IMR-90 (cell line): ENCODE data around the gene COL1A1. TPM values are rescaled to one million over a fixed set of nuclear protein-coding genes. Genes with fewer than 3 reads are reported as not detected.

ENCODE experiments used
- ATAC-seq: fragments of 200-7000 bp; cut with Tn5 transposase; 2 replicates; pipeline ENCODE4 v1.9.1; 2020; ENCODE audit warnings: low read depth, mild to moderate bottlenecking, moderate library complexity
- BruUV-seq: library from RNA; stranded (reverse); fragments of 400-500 nt; replicated peaks from 2 replicates; lab custom pipeline; 2021; lab: Mats Ljungman, UMichigan
- CTCF ChIA-PET: fragments of 300-600 bp; formaldehyde crosslinking; extraction: SDS; loops from one replicate; lab custom pipeline; 2021; ENCODE audit warnings: antibody characterized with exemption; lab: Yijun Ruan, JAX
- POLR2A ChIA-PET: fragments of 300-600 bp; sonication (Branson Sonifier 250); formaldehyde crosslinking; loops from one replicate; lab custom pipeline; 2022; ENCODE audit warnings: antibody characterized with exemption; ENCODE audit not compliant: unreplicated experiment; lab: Charles Lee
- DNase-seq: peaks from one replicate; pipeline ENCODE4 v3.0.0; 2013
- H2AFZ ChIP-seq: replicated peaks from 2 replicates; pipeline ENCODE3; 2013; ENCODE audit warnings: low read length, mild to moderate bottlenecking; ENCODE audit not compliant: poor library complexity
- H2AK5ac ChIP-seq: 2 replicates; pipeline ENCODE4 v1.6.1; 2013; ENCODE audit warnings: low read depth, low read length, inconsistent platforms
- H2AK9ac ChIP-seq: replicated peaks from 2 replicates; pipeline ENCODE3; 2013; ENCODE audit warnings: mild to moderate bottlenecking, low read depth, low read length, moderate library complexity; ENCODE audit not compliant: poor library complexity
- H2BK120ac ChIP-seq: 2 replicates; pipeline ENCODE4 v1.6.1; 2013; ENCODE audit warnings: low read depth, low read length, inconsistent platforms
- H2BK15ac ChIP-seq: 3 replicates; pipeline ENCODE4 v1.6.1; 2013; ENCODE audit warnings: low read depth, low read length, inconsistent platforms
- H2BK20ac ChIP-seq: 2 replicates; pipeline ENCODE4 v1.6.1; 2013; ENCODE audit warnings: low read depth, mild to moderate bottlenecking, inconsistent platforms, low read length, moderate library complexity
- H2BK5ac ChIP-seq: 2 replicates; pipeline ENCODE4 v1.6.1; 2013; ENCODE audit warnings: mild to moderate bottlenecking, low read depth, low read length, inconsistent platforms; ENCODE audit not compliant: poor library complexity, severe bottlenecking
- H3K14ac ChIP-seq: replicated peaks from 2 replicates; pipeline ENCODE4 v1.6.1; 2013; ENCODE audit warnings: low read depth, low read length, inconsistent platforms
- H3K18ac ChIP-seq: 2 replicates; pipeline ENCODE4 v1.6.1; 2013; ENCODE audit warnings: low read depth, low read length, control low read depth
- H3K23ac ChIP-seq: 2 replicates; pipeline ENCODE4 v1.6.1; 2013; ENCODE audit warnings: low read depth, low read length, inconsistent platforms
- H3K27ac ChIP-seq: 2 replicates; pipeline ENCODE4 v1.5.1; 2013; ENCODE audit warnings: mild to moderate bottlenecking, control low read depth, low read length; ENCODE audit not compliant: insufficient read depth
- H3K27me3 ChIP-seq: 2 replicates; pipeline ENCODE4 v1.6.1; 2013; ENCODE audit warnings: low read length; ENCODE audit not compliant: control insufficient read depth, insufficient read depth
- H3K36me3 ChIP-seq: 2 replicates; pipeline ENCODE4 v1.6.1; 2013; ENCODE audit warnings: low read length, mixed read lengths; ENCODE audit not compliant: control insufficient read depth, insufficient read depth
- H3K4ac ChIP-seq: 2 replicates; pipeline ENCODE4 v1.6.1; 2013; ENCODE audit warnings: low read depth, low read length, inconsistent platforms
- H3K4me1 ChIP-seq: 2 replicates; pipeline ENCODE4 v1.6.1; 2013; ENCODE audit warnings: low read length, mixed read lengths; ENCODE audit not compliant: control insufficient read depth, insufficient read depth
- H3K4me2 ChIP-seq: 2 replicates; pipeline ENCODE4 v1.6.1; 2013; ENCODE audit warnings: low read depth, mild to moderate bottlenecking, control low read depth, low read length, moderate library complexity
- H3K4me3 ChIP-seq: 2 replicates; pipeline ENCODE4 v1.5.1; 2013; ENCODE audit warnings: low read depth, mild to moderate bottlenecking, control low read depth, low read length, moderate library complexity; ENCODE audit not compliant: insufficient read depth
- H3K56ac ChIP-seq: 2 replicates; pipeline ENCODE4 v1.6.1; 2013; ENCODE audit warnings: low read length, inconsistent platforms; ENCODE audit not compliant: insufficient read depth; ENCODE audit errors: extremely low read depth
- H3K79me1 ChIP-seq, 2 experiments: 2 replicates each; pipeline ENCODE4 v1.6.1; 2013; ENCODE audit warnings: low read length in 2 of 2, inconsistent platforms in 1 of 2, low read depth in 1 of 2
- H3K9ac ChIP-seq: 2 replicates; pipeline ENCODE4 v1.6.1; 2013; ENCODE audit warnings: low read depth, low read length, control low read depth
- H3K9me1 ChIP-seq: 2 replicates; pipeline ENCODE4 v1.6.1; 2013; ENCODE audit warnings: low read length, inconsistent platforms; ENCODE audit not compliant: insufficient read depth
- H3K9me3 ChIP-seq: 2 replicates; pipeline ENCODE4 v1.6.1; 2013; ENCODE audit warnings: low read length; ENCODE audit not compliant: control insufficient read depth, insufficient read depth
- H4K20me1 ChIP-seq: 2 replicates; pipeline ENCODE4 v1.6.1; 2013; ENCODE audit warnings: low read length, inconsistent platforms; ENCODE audit not compliant: insufficient read depth
- H4K5ac ChIP-seq: 2 replicates; pipeline ENCODE4 v1.6.1; 2013; ENCODE audit warnings: mild to moderate bottlenecking, low read depth, low read length, control low read depth
- H4K8ac ChIP-seq, 2 experiments: 2 replicates each; pipeline ENCODE4 v1.6.1; 2013; ENCODE audit warnings: low read depth in 2 of 2, low read length in 2 of 2, control low read depth in 1 of 2, inconsistent platforms in 1 of 2
- H4K91ac ChIP-seq: 2 replicates; pipeline ENCODE4 v1.6.1; 2013; ENCODE audit warnings: low read depth, low read length, inconsistent platforms; ENCODE audit not compliant: insufficient read depth
- BHLHE40 ChIP-seq: fragments of 150-350 bp; IDR thresholded peaks from 2 replicates; pipeline ENCODE4 v1.6.1; 2016; ENCODE audit warnings: mild to moderate bottlenecking, low read depth, low read length
- MAFK ChIP-seq: IDR thresholded peaks from 2 replicates; pipeline ENCODE4 v1.6.1; 2012; ENCODE audit warnings: low read depth, low read length, improper control_type of control experiment
- RAD21 ChIP-seq: IDR thresholded peaks from 2 replicates; pipeline ENCODE4 v1.6.1; 2012; ENCODE audit warnings: low read length, improper control_type of control experiment
- SMC3 ChIP-seq: fragments of 150-350 bp; IDR thresholded peaks from 2 replicates; pipeline ENCODE4 v1.6.1; 2016; ENCODE audit warnings: low read depth, mild to moderate bottlenecking, antibody characterized with exemption, low read length, moderate library complexity
- WGBS, 2 experiments: methylation state at CpG; one replicate each; pipeline versions ENCODE4 v1.1.5 to v1.1.7; 2013; ENCODE audit warnings: missing lambda C conversion rate in 2 of 2; ENCODE audit not compliant: insufficient read length in 1 of 2; ENCODE audit errors: extremely low coverage in 2 of 2; 5-methylcytosine and 5-hydroxymethylcytosine counted together
- dilution Hi-C: fragments of 300-500 bp; cut with HindIII; formaldehyde crosslinking; loops from one replicate; pipeline ENCODE4 v1.14.3; 2018; ENCODE audit warnings: low sequenced_read_pairs; ENCODE audit not compliant: unreplicated experiment
- in situ Hi-C: fragments of 300-500 bp; cut with MboI; formaldehyde crosslinking; loops from 3 replicates; pipeline ENCODE4 v1.14.3; 2019; ENCODE audit warnings: low sequenced_read_pairs, inconsistent platforms, mixed read lengths
- intact Hi-C: fragments of 100-400 bp; cut with micrococcal nuclease; formaldehyde crosslinking; loops from 2 replicates; pipeline ENCODE4 v1.10.0; 2022
- polyA plus RNA-seq, 3 experiments: library from polyadenylated mRNA; depleted of rRNA; stranded (reverse); fragments of >200 nt; gene quantifications; 2 replicates each; pipeline ENCODE4 v1.2.3, GENCODE V29; 2012; ENCODE audit warnings: low replicate concordance in 1 of 3
- total RNA-seq: library from RNA; depleted of rRNA; stranded (reverse); fragments of >200 nt; gene quantifications from 2 replicates; pipeline ENCODE4 v1.2.3, GENCODE V29; 2012

Gene COL1A1
- total and polyA plus RNA-seq, 2 of the 4 experiments (the other 2 are of a cell fraction) = 2,180 to 4,350 TPM

DNA sequence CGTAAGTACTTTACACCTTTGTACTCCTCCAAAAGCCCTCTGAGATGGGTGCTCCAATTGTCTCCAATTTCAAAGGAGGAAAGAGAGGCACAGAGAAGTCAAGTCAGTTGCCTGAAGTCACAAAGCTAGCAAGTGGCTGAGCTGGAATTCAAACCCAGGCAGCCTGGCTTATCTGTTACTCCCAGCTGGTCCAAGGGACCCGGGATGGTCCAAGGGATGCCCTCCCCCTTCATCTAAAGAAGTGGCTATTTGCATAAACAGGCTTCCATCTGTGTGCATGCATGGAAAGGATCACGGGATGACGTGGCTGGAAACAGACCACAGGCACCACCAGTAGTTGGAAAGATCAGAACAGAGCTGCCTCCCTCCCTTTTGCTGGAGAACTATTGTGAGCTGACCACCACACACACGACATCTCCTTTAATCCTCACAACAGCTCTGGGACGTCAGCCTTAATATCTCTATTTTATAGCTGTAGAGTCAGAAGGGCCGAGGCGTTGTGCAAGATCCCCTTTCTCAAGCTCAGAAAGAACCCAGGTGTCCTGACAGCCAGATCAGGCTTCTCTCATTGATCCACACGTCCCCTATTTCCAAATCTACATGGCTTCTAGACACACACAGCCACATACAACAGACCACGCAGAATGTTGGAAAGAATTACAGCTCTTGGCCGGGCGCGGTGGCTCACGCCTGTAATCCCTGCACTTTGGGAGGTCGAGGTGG is 10.9 kb upstream of the COL1A1 start (continued):
- TF ChIP-seq MAFK (no peak), SMC3 (peak; percentile 2; the same call in 1 of the 2 replicates)

DNA sequence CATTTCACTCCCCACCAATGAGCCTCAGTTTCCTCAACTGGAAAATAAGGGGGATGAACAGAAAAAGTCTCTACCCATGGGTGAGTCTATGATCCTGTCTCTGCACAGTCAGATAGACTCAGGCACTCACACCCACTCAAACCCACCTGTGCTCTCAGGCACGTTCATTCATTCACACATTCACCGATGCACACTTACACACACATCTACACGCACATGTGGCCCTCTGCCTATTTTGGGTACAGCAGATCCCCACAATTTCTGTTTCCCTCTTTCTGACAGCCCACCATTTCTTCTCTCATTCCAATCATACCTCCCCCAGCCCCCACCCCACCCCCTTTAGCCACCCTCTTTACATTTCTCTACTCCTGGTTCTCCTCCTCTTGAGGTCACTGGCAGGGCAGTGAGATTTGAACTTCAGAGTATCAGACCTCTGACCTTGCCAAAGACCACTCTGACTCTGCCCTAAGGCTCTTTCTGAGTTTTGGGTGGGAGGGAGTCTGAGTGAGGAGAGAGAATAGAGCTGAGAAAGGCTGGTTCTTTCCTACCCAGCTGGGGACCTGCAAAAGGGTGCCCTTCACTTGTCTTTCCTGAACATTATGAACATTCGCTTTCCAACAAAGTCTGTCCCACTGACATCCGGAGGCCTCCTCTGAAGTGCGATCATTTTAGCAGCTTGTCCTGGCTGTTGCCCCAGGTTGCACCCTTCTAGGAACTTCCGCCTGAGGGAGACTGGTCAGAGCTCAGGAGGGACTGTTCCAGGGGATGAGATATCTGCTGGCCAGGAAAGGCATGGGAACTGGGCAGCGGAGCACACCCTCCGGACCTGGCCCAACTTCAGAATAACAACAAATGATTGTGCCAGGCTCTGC is 10.1 kb upstream of the COL1A1 start:
- Histone ChIP-seq H3K4me3 (no peak overlapping the region), H4K20me1 (no peaks in the 10 kb centered on the region), H3K14ac (peak overlapping the region; percentile 97), H3K9me1 (peaks cover 44% of the 10 kb centered on the region), H2AFZ (peak overlapping the region; percentile 58), H2AK5ac (peak overlapping the region; percentile 100), H2AK9ac (peak overlapping the region; percentile 100), H4K5ac (peak overlapping the region; percentile 93), H3K4me2 (peak overlapping the region; percentile 73), H3K4ac (peak overlapping the region; percentile 100), H4K91ac (peak overlapping the region; percentile 98), H2BK20ac (peak overlapping the region; percentile 98), H3K4me1 (peaks cover 57% of the 10 kb centered on the region), H3K36me3 (no peaks in the 10 kb centered on the region), H2BK120ac (peak overlapping the region; percentile 99), H3K23ac (peak overlapping the region; percentile 100), H3K9me3 (no peaks in the 10 kb centered on the region), H3K9ac (peak overlapping the region; percentile 87), H3K27me3 (no peaks in the 10 kb centered on the region), H3K79me1 (peaks cover 21 to 81% of the 10 kb centered on the region in 2 experiments), H3K56ac (peak overlapping the region; percentile 98), H3K18ac (peak overlapping the region; percentile 94), H3K27ac (peak overlapping the region; percentile 95), H2BK5ac (peak overlapping the region; percentile 99), H2BK15ac (peak overlapping the region; percentile 99), H4K8ac (peak overlapping the region; percentile 93)
- DNase-seq (no peak), ATAC-seq (no peak)
- dilution Hi-C loops = no loop called here
- no TSS peak for BruUV-seq
- in situ Hi-C loops = no loop called here
- intact Hi-C loops = no loop called here
- ChIA-PET POLR2A (interaction anchor here (0.9 to 5.7 kb wide), 9 partner anchors 8 to 56 kb away, joined by 3 to 159 read pairs (median 9); partner anchors contain the start of gene COL1A1), CTCF (interaction anchor here (0.7 to 1.5 kb wide), 3 partner anchors 9 to 78 kb away, joined by 3 to 5 read pairs (median 4); no protein-coding TSS in a partner anchor)
- TF ChIP-seq RAD21 (no peak), BHLHE40 (peak; percentile 48; the same call in 1 of the 2 replicates)
- 42% methylated on average over 5 of the region's 9 CpGs; no CpG with 5 or more reads in 1 of the 2 experiments for WGBS, 2 experiments
